ENCODE measurements around the gene SULT1A2. TPM values are rescaled to one million over a fixed set of nuclear protein-coding genes. Genes with fewer than 3 reads are reported as not detected.

The SULT1A2 gene
- total and polyA plus RNA-seq, 9 donors = 0.13 to 1.6 (median 0.78) TPM

DNA sequence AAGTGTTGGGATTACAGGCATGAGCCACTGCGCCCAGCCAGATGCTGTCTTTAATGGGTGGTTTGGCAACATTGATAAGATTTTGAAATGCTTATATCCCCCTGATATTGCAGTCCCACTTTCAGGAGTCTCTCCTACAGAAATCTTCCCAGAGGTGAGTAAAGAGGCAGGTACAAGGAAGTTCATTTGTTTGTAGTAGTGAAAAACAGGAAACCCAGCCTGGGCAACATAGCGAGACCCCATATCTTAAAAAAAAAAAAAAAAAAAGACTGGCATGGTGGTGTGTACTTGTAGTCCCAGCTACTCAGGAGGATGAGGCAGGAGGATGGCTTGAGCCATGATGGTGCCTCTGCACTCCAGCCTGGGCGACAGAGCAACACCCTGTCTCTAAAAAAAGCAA, 51.9 kb downstream of the SULT1A2 start:
- no peak overlapping the region for H3K4me3 ChIP-seq
- TF ChIP-seq POLR2A (IDR thresholded peaks at IDR 0.05) (no peak), EP300 (IDR thresholded peaks at IDR 0.05) (no peak)
- TF ChIP-seq, protein P1, sequence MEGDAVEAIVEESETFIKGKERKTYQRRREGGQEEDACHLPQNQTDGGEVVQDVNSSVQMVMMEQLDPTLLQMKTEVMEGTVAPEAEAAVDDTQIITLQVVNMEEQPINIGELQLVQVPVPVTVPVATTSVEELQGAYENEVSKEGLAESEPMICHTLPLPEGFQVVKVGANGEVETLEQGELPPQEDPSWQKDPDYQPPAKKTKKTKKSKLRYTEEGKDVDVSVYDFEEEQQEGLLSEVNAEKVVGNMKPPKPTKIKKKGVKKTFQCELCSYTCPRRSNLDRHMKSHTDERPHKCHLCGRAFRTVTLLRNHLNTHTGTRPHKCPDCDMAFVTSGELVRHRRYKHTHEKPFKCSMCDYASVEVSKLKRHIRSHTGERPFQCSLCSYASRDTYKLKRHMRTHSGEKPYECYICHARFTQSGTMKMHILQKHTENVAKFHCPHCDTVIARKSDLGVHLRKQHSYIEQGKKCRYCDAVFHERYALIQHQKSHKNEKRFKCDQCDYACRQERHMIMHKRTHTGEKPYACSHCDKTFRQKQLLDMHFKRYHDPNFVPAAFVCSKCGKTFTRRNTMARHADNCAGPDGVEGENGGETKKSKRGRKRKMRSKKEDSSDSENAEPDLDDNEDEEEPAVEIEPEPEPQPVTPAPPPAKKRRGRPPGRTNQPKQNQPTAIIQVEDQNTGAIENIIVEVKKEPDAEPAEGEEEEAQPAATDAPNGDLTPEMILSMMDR (IDR thresholded peaks at IDR 0.05) = no peak
- no peaks in the 10 kb centered on the region for H3K4me1 ChIP-seq (ENCODE audit: insufficient read depth)
- no peak overlapping the region for H3K27ac ChIP-seq
- WGBS, 3 donors = 84 to 89% (median 86%) methylated on average over 3 of the region's 3 CpGs
- H3K9me3 ChIP-seq = no peaks in the 10 kb centered on the region
- no peaks in the 10 kb centered on the region for H3K27me3 ChIP-seq
- intact Hi-C loops (cut with DNase I) = loop anchor here in 2 of 4 donors (10.0 kb wide), 1 partner anchor 50 kb away; the partner anchor contains the start of genes APOBR (in 2 of the 2) and CLN3 (in 2 of the 2)
- H3K36me3 ChIP-seq = no peaks in the 10 kb centered on the region
- no peak for DNase-seq

- no peaks in the 10 kb centered on the region for H3K9me3 ChIP-seq
- no peaks in the 10 kb centered on the region for H3K27me3 ChIP-seq
- TF ChIP-seq EP300 (IDR thresholded peaks at IDR 0.05) (no peak), POLR2A (IDR thresholded peaks at IDR 0.05) (no peak)
- TF ChIP-seq, protein P1 (IDR thresholded peaks at IDR 0.05) = no peak
- no peaks in the 10 kb centered on the region for H3K36me3 ChIP-seq
- DNase-seq = no peak
- H3K4me3 ChIP-seq = no peak overlapping the region
- H3K27ac ChIP-seq = no peak overlapping the region
- peaks cover 3% of the 10 kb centered on the region for H3K4me1 ChIP-seq (ENCODE audit: insufficient read depth)
- intact Hi-C loops (cut with DNase I) = loop anchor here in 2 of 4 donors (10.0 kb wide), 1 partner anchor 48 kb away; the partner anchor contains the start of genes APOBR (in 2 of the 2) and CLN3 (in 2 of the 2)
- 73 to 74% (median 74%) methylated on average over 7 of the region's 7 CpGs for WGBS, 3 donors
Observed at GRCh38 chr16:28543072-28543471, 53.8 kb downstream of the SULT1A2 start.

DNA sequence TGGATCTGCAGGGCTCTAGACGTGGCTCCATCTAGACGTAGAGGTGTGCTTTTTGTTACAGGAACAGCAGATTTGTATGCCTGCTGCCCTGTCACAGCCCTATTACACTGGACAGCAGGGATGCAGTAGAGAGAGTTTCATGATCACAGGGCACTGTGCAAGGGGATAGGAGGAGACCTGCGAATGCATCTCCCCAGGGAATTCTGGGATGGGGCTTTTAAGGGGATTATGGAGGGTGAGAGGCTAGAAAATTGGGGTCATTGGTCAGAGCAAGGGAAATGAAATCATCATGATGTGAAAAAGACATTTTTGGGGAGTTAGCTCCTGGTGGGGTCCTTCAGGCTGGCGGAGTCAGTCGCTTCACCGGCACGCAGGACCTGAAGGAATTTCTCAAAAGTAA, 54.2 kb downstream of the SULT1A2 start:
- no peak for DNase-seq
- intact Hi-C loops (cut with DNase I) = loop anchor here in 2 of 4 donors (10.0 kb wide), 1 partner anchor 48 kb away; the partner anchor contains the start of genes APOBR (in 2 of the 2) and CLN3 (in 2 of the 2)
- H3K36me3 ChIP-seq = no peaks in the 10 kb centered on the region
- no peaks in the 10 kb centered on the region for H3K9me3 ChIP-seq
- no peak overlapping the region for H3K27ac ChIP-seq
- TF ChIP-seq EP300 (IDR thresholded peaks at IDR 0.05) (no peak), POLR2A (IDR thresholded peaks at IDR 0.05) (no peak)
- TF ChIP-seq, protein P1 (IDR thresholded peaks at IDR 0.05) = no peak
- no peak overlapping the region for H3K4me3 ChIP-seq
- peaks cover 7% of the 10 kb centered on the region for H3K4me1 ChIP-seq (ENCODE audit: insufficient read depth)
- WGBS, 3 donors = 83 to 87% (median 84%) methylated on average over 7 of the region's 7 CpGs
- H3K27me3 ChIP-seq = no peaks in the 10 kb centered on the region

Other genes with a start within 250 kb of the SULT1A2 start
- 1 to 10 TPM in 6 of 7 donors, under 1 TPM in 1; 0.57 to 6.7 (median 3.3) TPM for gene NPIPB6, start 233.5 kb downstream of the SULT1A2 start, total RNA-seq
- gene NPIPB6, start 233.5 kb downstream of the SULT1A2 start, polyA plus RNA-seq = under 1 TPM; 0.58 to 0.92 TPM
- gene EIF3CL, start 193.2 kb downstream of the SULT1A2 start, total RNA-seq = 100 to 1,000 TPM in 2 of 7 donors, 10 to 100 TPM in 4, 1 to 10 TPM in 1; 6.1 to 230 (median 63.9) TPM
- 10 to 100 TPM; 65.1 to 72.2 TPM for gene EIF3CL, start 193.2 kb downstream of the SULT1A2 start, polyA plus RNA-seq
- gene NPIPB7, start 124.7 kb downstream of the SULT1A2 start, total RNA-seq = under 1 TPM in 1 of 7 donors, not detected in 6; 0.35 TPM
- gene NPIPB7, start 124.7 kb downstream of the SULT1A2 start, polyA plus RNA-seq = under 1 TPM; 0.23 to 0.29 TPM
- 10 to 100 TPM; 17.8 to 30.9 (median 22.4) TPM for gene CLN3, start 105.0 kb downstream of the SULT1A2 start, total RNA-seq
- gene CLN3, start 105.0 kb downstream of the SULT1A2 start, polyA plus RNA-seq = 10 to 100 TPM; 15.9 to 32.1 TPM
- gene APOBR, start 102.4 kb downstream of the SULT1A2 start, total RNA-seq = 1 to 10 TPM in 1 of 7 donors, under 1 TPM in 6; 0.18 to 1.4 (median 0.48) TPM
- under 1 TPM; 0.18 to 0.65 TPM for gene APOBR, start 102.4 kb downstream of the SULT1A2 start, polyA plus RNA-seq
- gene IL27, start 90.2 kb downstream of the SULT1A2 start, total RNA-seq = not detected
- not detected for gene IL27, start 90.2 kb downstream of the SULT1A2 start, polyA plus RNA-seq
- 100 to 1,000 TPM in 5 of 7 donors, 10 to 100 TPM in 2; 25.5 to 355 (median 129) TPM for gene NUPR1, start 58.1 kb downstream of the SULT1A2 start, total RNA-seq
- gene NUPR1, start 58.1 kb downstream of the SULT1A2 start, polyA plus RNA-seq = 100 to 1,000 TPM in 1 of 2 donors, 10 to 100 TPM in 1; 28.5 to 366 TPM
- 10 to 100 TPM; 30.6 to 59.8 (median 42.5) TPM for gene SGF29, start 43.1 kb downstream of the SULT1A2 start, total RNA-seq
- 10 to 100 TPM; 28.5 to 54.0 TPM for gene SGF29, start 43.1 kb downstream of the SULT1A2 start, polyA plus RNA-seq
- gene SULT1A1, start 13.0 kb upstream of the SULT1A2 start, total RNA-seq = 10 to 100 TPM in 5 of 7 donors, 1 to 10 TPM in 2; 5.4 to 22.3 (median 10.3) TPM
- gene SULT1A1, start 13.0 kb upstream of the SULT1A2 start, polyA plus RNA-seq = 10 to 100 TPM; 11.3 to 54.6 TPM
- 1 to 10 TPM in 2 of 7 donors, under 1 TPM in 3, not detected in 2; 0.28 to 2.7 (median 0.93) TPM for gene NPIPB8, start 41.0 kb upstream of the SULT1A2 start, total RNA-seq
- gene NPIPB8, start 41.0 kb upstream of the SULT1A2 start, polyA plus RNA-seq = not detected
- gene EIF3C, start 114.4 kb upstream of the SULT1A2 start, total RNA-seq = 100 to 1,000 TPM; 163 to 760 (median 544) TPM
- 1,000 to 10,000 TPM in 1 of 2 donors, 100 to 1,000 TPM in 1; 357 to 1,101 TPM for gene EIF3C, start 114.4 kb upstream of the SULT1A2 start, polyA plus RNA-seq
- gene NPIPB9, start 154.7 kb upstream of the SULT1A2 start, total RNA-seq = 1 to 10 TPM in 6 of 7 donors, under 1 TPM in 1; 0.75 to 3.4 (median 2.8) TPM
- 1 to 10 TPM in 1 of 2 donors, under 1 TPM in 1; 0.63 to 1.9 TPM for gene NPIPB9, start 154.7 kb upstream of the SULT1A2 start, polyA plus RNA-seq
- 100 to 1,000 TPM in 2 of 7 donors, 10 to 100 TPM in 5; 36.2 to 143 (median 84.8) TPM for gene ATXN2L, start 225.9 kb upstream of the SULT1A2 start, total RNA-seq
- 10 to 100 TPM; 45.5 to 84.6 TPM for gene ATXN2L, start 225.9 kb upstream of the SULT1A2 start, polyA plus RNA-seq
- gene TUFM, start 249.3 kb upstream of the SULT1A2 start, total RNA-seq = 100 to 1,000 TPM in 4 of 7 donors, 10 to 100 TPM in 3; 75.7 to 123 (median 105) TPM
- 100 to 1,000 TPM; 106 to 117 TPM for gene TUFM, start 249.3 kb upstream of the SULT1A2 start, polyA plus RNA-seq